ENCODE results near the gene PPME1.

DNA sequence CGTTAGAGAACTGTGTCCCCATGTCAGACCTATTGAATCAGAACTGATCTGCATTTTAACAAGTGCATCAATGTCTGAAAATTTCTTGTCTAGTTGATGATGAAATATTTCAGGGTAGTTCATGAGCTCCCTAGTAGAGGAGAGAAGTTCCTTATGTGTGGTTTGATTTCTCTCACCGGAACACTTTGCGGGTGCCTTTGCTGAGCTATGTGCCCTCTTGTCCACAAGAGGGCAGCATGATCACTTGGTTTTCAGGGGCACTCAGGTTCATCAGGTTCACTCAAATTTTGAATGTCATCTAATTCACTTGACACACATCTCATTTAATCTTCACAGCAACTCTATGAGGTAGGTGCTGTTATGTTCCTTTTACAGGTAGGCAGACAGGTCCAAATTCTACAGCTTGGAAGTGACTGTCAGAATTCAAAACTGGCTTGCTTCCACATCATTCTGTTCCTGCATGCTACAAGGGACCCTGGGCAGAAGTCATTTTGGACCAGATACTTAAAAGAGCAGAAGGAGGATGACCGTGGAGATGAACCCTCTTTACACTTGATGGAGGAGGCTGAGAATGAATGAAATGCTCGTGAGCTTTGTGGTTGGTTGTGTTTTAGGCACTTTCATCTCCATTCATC is 84.8 kb downstream of the PPME1 start:
- no peak for TF ChIP-seq POLR2A (IDR thresholded peaks at IDR 0.05)
- TF ChIP-seq, protein P1, sequence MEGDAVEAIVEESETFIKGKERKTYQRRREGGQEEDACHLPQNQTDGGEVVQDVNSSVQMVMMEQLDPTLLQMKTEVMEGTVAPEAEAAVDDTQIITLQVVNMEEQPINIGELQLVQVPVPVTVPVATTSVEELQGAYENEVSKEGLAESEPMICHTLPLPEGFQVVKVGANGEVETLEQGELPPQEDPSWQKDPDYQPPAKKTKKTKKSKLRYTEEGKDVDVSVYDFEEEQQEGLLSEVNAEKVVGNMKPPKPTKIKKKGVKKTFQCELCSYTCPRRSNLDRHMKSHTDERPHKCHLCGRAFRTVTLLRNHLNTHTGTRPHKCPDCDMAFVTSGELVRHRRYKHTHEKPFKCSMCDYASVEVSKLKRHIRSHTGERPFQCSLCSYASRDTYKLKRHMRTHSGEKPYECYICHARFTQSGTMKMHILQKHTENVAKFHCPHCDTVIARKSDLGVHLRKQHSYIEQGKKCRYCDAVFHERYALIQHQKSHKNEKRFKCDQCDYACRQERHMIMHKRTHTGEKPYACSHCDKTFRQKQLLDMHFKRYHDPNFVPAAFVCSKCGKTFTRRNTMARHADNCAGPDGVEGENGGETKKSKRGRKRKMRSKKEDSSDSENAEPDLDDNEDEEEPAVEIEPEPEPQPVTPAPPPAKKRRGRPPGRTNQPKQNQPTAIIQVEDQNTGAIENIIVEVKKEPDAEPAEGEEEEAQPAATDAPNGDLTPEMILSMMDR (IDR thresholded peaks at IDR 0.05), result peak; percentile 83 to 92 (median 88)
